CD14-positive monocyte (primary cell): Measurements from ENCODE around the gene SLC37A2. TPM values are rescaled to one million over a fixed set of nuclear protein-coding genes. Genes with fewer than 3 reads are reported as not detected.
A peak's percentile ranks its signal among the peaks of the same experiment; 100 is the strongest.

Source experiments
- DNase-seq, 3 donors: peaks; one replicate each; pipeline ENCODE4 v3.0.0-alpha.2; 2011 to 2022
- H2AFZ ChIP-seq: 2 replicates; pipeline ENCODE4 v1.6.0; 2012; ENCODE audit warnings: mild to moderate bottlenecking, low read depth, low read length, inconsistent platforms; ENCODE audit not compliant: insufficient read depth, poor library complexity, severe bottlenecking
- H3K27ac ChIP-seq, 2 donors: 1 replicate in 1 of 2; 2 replicates in 1 of 2; pipeline ENCODE4 v1.5.1; 2012 to 2013; ENCODE audit warnings: low read length in 2 of 2, control low read depth in 1 of 2, inconsistent platforms in 1 of 2, low read depth in 1 of 2, mild to moderate bottlenecking in 1 of 2
- H3K27me3 ChIP-seq, 2 donors: one replicate each; pipeline versions ENCODE4 v1.6.0 to v1.6.1; 2011 to 2013; ENCODE audit warnings: low read length in 2 of 2; ENCODE audit not compliant: control insufficient read depth in 2 of 2, insufficient read depth in 2 of 2
- H3K36me3 ChIP-seq, 2 donors: replicated peaks in 1 of 2; 1 replicate in 1 of 2; 2 replicates in 1 of 2; pipeline versions ENCODE4 v1.5.1 to v1.6.1; 2012 to 2013; ENCODE audit warnings: low read length in 2 of 2, control low read depth in 1 of 2, inconsistent platforms in 1 of 2, mild to moderate bottlenecking in 1 of 2; ENCODE audit not compliant: insufficient read depth in 2 of 2, control insufficient read depth in 1 of 2
- H3K4me1 ChIP-seq, 2 donors: 1 replicate in 1 of 2; 2 replicates in 1 of 2; pipeline versions ENCODE4 v1.5.1 to v1.6.1; 2012 to 2013; ENCODE audit warnings: low read length in 2 of 2, control low read depth in 1 of 2, inconsistent platforms in 1 of 2, mild to moderate bottlenecking in 1 of 2, moderate library complexity in 1 of 2; ENCODE audit not compliant: insufficient read depth in 2 of 2, control insufficient read depth in 1 of 2
- H3K4me2 ChIP-seq: replicated peaks from 2 replicates; pipeline ENCODE3; 2012; ENCODE audit warnings: low read length, moderate library complexity, mild to moderate bottlenecking; ENCODE audit not compliant: poor library complexity, severe bottlenecking; ENCODE audit errors: extremely low read depth
- H3K4me3 ChIP-seq, 3 experiments: fragments of 200-600 bp in 1 of 3; sonication (generic) in 1 of 3; replicated peaks in 1 of 3; 1 replicate in 2 of 3; 2 replicates in 1 of 3; pipeline ENCODE4 v1.5.1; 2011 to 2013; ENCODE audit warnings: low read length in 3 of 3, mild to moderate bottlenecking in 3 of 3, control low read depth in 2 of 3, low read depth in 2 of 3, inconsistent platforms in 1 of 3, moderate library complexity in 1 of 3
- H3K79me2 ChIP-seq: 2 replicates; pipeline ENCODE4 v1.6.0; 2012; ENCODE audit warnings: mild to moderate bottlenecking, control low read depth, inconsistent platforms, low read length, moderate library complexity; ENCODE audit not compliant: insufficient read depth
- H3K9ac ChIP-seq: 2 replicates; pipeline ENCODE4 v1.6.0; 2017; ENCODE audit warnings: low read length, mild to moderate bottlenecking; ENCODE audit not compliant: insufficient read depth, poor library complexity, severe bottlenecking
- H3K9me3 ChIP-seq, 2 donors: replicated peaks in 1 of 2; 1 replicate in 1 of 2; 2 replicates in 1 of 2; pipeline versions ENCODE4 v1.5.1 to v1.6.1; 2012 to 2013; ENCODE audit warnings: low read length in 2 of 2, control low read depth in 1 of 2; ENCODE audit not compliant: control insufficient read depth in 1 of 2, insufficient read depth in 1 of 2
- H4K20me1 ChIP-seq: 2 replicates; pipeline ENCODE4 v1.6.0; 2012; ENCODE audit warnings: mild to moderate bottlenecking, low read length, control low read depth, moderate library complexity; ENCODE audit not compliant: insufficient read depth
- H3K27ac Mint-ChIP-seq, 7 donors: one replicate each; pipeline ENCODE4 v1.8.0; 2020; ENCODE audit warnings: mild to moderate bottlenecking in 7 of 7, mixed read lengths in 7 of 7, moderate library complexity in 6 of 7, inconsistent platforms in 2 of 7
- H3K27me3 Mint-ChIP-seq, 3 donors: one replicate each; pipeline ENCODE4 v1.8.0; 2021 to 2022; ENCODE audit warnings: low read depth in 3 of 3, mild to moderate bottlenecking in 3 of 3, mixed read lengths in 3 of 3, moderate library complexity in 3 of 3, inconsistent platforms in 1 of 3
- H3K36me3 Mint-ChIP-seq, 2 donors: one replicate each; pipeline ENCODE4 v1.8.0; 2020; ENCODE audit warnings: mixed read lengths in 2 of 2, inconsistent platforms in 1 of 2, mild to moderate bottlenecking in 1 of 2
- H3K4me1 Mint-ChIP-seq: one replicate; pipeline ENCODE4 v1.8.0; 2020; ENCODE audit warnings: mild to moderate bottlenecking, mixed read lengths
- H3K4me3 Mint-ChIP-seq, 2 donors: one replicate each; pipeline ENCODE4 v1.8.0; 2020; ENCODE audit warnings: mild to moderate bottlenecking in 2 of 2, mixed read lengths in 2 of 2, moderate library complexity in 1 of 2
- H3K9me3 Mint-ChIP-seq, 7 donors: one replicate each; pipeline ENCODE4 v1.8.0; 2020 to 2022; ENCODE audit warnings: mixed read lengths in 7 of 7, mild to moderate bottlenecking in 6 of 7, moderate library complexity in 6 of 7, inconsistent platforms in 2 of 7
- CTCF ChIP-seq: fragments of 200-600 bp; IDR thresholded peaks from one replicate; pipeline ENCODE4 v1.8.0; 2022; ENCODE audit warnings: antibody characterized with exemption, mild to moderate bottlenecking
- WGBS: methylation state at CpG from one replicate; pipeline ENCODE4 v1.1.5; 2013; ENCODE audit warnings: missing lambda C conversion rate; ENCODE audit not compliant: insufficient coverage; 5-methylcytosine and 5-hydroxymethylcytosine counted together
- intact Hi-C, 2 donors: fragments of 100-400 bp; cut with micrococcal nuclease; formaldehyde crosslinking; loops; one replicate each; pipeline versions ENCODE4 v1.15.0 to v1.15.1; 2023
- polyA plus RNA-seq, 3 donors: library from polyadenylated mRNA; depleted of rRNA in 1 of 3; unstranded in 2 of 3; stranded (reverse) in 1 of 3; fragments of 300-500 nt in 2 of 3; fragments of >200 nt in 1 of 3; fragmentation: Illumina TruSeq in 2 of 3; gene quantifications; 1 replicate in 2 of 3; 2 replicates in 1 of 3; pipeline ENCODE4 v1.2.3, GENCODE V29; 2012 to 2021

The SLC37A2 gene
- polyA plus RNA-seq, 3 donors = 70.8 to 81.5 (median 78.9) TPM

DNA sequence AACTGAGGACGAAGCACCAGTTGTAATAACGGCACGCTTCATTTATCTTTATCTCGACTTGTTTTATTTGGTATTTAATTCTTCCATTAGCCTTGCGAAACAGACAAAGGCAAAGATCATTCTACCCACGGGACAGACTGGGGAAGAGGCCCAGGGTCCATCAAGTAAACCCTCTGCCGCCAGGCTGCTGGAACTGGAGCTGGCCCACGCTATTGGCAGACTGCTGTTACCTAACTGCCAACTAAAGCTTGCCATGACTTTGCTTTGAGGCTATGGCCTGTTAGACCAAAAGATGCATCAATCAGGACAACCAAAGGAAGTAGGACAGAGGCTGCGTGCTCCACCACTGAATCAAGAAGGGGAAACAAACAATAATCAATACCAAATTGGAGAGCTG is 49.1 kb downstream of the SLC37A2 start:
- H3K36me3 ChIP-seq = no peaks in the 10 kb centered on the region
- no peak for DNase-seq
- no peaks in the 10 kb centered on the region for H3K27me3 ChIP-seq
- peaks cover 5 to 6% of the 10 kb centered on the region in 2 donors for H3K36me3 Mint-ChIP-seq
- H3K9ac ChIP-seq = peak overlapping the region; percentile 35
- intact Hi-C loops = loop anchor here (5.0 kb wide), 2 partner anchors 40 to 50 kb away; partner anchors contain the start of gene SLC37A2 (in 1 of the 2)
- 94% methylated on average over 9 of the region's 9 CpGs for WGBS
- no peak for TF ChIP-seq CTCF
- H3K9me3 ChIP-seq = no peaks in the 10 kb centered on the region
- peak overlapping the region; percentile 84 for H2AFZ ChIP-seq
- peak overlapping the region; percentile 80 to 96 (median 89) for H3K27ac Mint-ChIP-seq
- peak overlapping the region; percentile 57 for H3K4me2 ChIP-seq
- H3K4me1 Mint-ChIP-seq = peaks cover 17% of the 10 kb centered on the region
- H3K4me1 ChIP-seq = peaks cover 17 to 19% of the 10 kb centered on the region in 2 donors
- H3K4me3 Mint-ChIP-seq = peak overlapping the region; percentile 1 to 71
- peak overlapping the region; percentile 86 to 88 for H3K27ac ChIP-seq
- H3K27me3 Mint-ChIP-seq = peaks cover 1 to 7% (median 3%) of the 10 kb centered on the region in 3 donors
- H3K9me3 Mint-ChIP-seq = peaks cover 0 to 3% (median 0%) of the 10 kb centered on the region in 7 donors
- H4K20me1 ChIP-seq = no peaks in the 10 kb centered on the region
- peak overlapping the region; percentile 3 to 86 (median 3) for H3K4me3 ChIP-seq
- H3K79me2 ChIP-seq = peaks cover 12% of the 10 kb centered on the region

- Mint-ChIP-seq H3K4me3 (peak overlapping the region; percentile 21 to 79), H3K27me3 (peaks cover 8 to 13% (median 11%) of the 10 kb centered on the region in 3 donors), H3K36me3 (peaks cover 2 to 6% of the 10 kb centered on the region in 2 donors), H3K9me3 (peaks cover 0 to 3% (median 0%) of the 10 kb centered on the region in 7 donors), H3K27ac (no peak overlapping the region), H3K4me1 (peaks cover 17% of the 10 kb centered on the region)
- peak in 1 of 3 donors; percentile 34 for DNase-seq
- Histone ChIP-seq H3K9ac (no peak overlapping the region), H3K9me3 (no peaks in the 10 kb centered on the region), H3K4me1 (peaks cover 17 to 19% of the 10 kb centered on the region in 2 donors), H3K4me3 (no peak overlapping the region), H4K20me1 (no peaks in the 10 kb centered on the region), H3K4me2 (no peak overlapping the region), H3K27me3 (peaks cover 0 to 3% of the 10 kb centered on the region in 2 donors), H3K79me2 (peaks cover 11% of the 10 kb centered on the region), H2AFZ (peak overlapping the region; percentile 21), H3K27ac (no peak overlapping the region), H3K36me3 (no peaks in the 10 kb centered on the region)
- intact Hi-C loops = loop anchor here (5.0 kb wide), 2 partner anchors 42 to 52 kb away; partner anchors contain the start of gene SLC37A2 (in 1 of the 2)
- WGBS = 88% methylated on average over 6 of the region's 8 CpGs
- TF ChIP-seq CTCF = peak; percentile 20
Measured at GRCh38 chr11:125114518-125114917, 51.4 kb downstream of the SLC37A2 start.
